Stimulated activated naive CD8-positive, alpha-beta T cell treated with anti-CD3 and anti-CD28 coated beads, Interleukin-15, Interleukin-2, amounts not matched to agents 100 ng/mL and 50 ng/mL, for 24 hours (primary cell): ENCODE data around the gene ACTA2.

ENCODE experiments used
- H3K27ac Mint-ChIP-seq: one replicate; pipeline ENCODE4 v1.8.0; 2021; ENCODE audit warnings: mild to moderate bottlenecking, mixed read lengths
- H3K27me3 Mint-ChIP-seq: one replicate; pipeline ENCODE4 v1.8.0; 2021; ENCODE audit warnings: mixed read lengths
- H3K36me3 Mint-ChIP-seq: one replicate; pipeline ENCODE4 v1.8.0; 2021; ENCODE audit warnings: low read depth, mixed read lengths
- H3K4me1 Mint-ChIP-seq: one replicate; pipeline ENCODE4 v1.8.0; 2021; ENCODE audit warnings: low read depth, mixed read lengths
- H3K4me3 Mint-ChIP-seq: one replicate; pipeline ENCODE4 v1.8.0; 2021; ENCODE audit warnings: mild to moderate bottlenecking, mixed read lengths
- H3K9me3 Mint-ChIP-seq: one replicate; pipeline ENCODE4 v1.8.0; 2021; ENCODE audit warnings: mixed read lengths

Gene ACTA2

DNA sequence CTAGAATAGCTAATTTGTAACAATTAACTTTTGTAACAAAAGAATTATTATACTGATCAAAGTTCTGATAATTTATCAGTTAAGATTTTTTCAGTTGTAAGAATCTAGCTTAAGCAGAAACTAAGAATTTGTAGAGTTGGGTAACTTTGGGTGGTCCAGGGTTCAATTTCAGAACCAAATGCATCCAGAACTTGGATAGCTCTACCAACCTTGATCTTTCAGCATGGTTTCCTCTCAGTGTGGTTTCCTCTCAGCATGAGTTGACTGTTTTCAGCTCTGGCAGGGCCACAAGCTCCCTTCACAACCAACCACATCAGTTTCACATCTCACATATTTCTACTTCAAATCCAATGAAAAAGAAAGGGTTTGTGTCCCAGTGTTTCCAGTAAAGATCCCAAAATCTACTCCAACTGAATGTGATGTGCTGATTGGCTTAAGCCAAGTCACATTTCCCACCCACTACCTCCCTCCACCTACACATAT is 34.7 kb upstream of the ACTA2 start:
- Mint-ChIP-seq H3K27me3 (no peaks in the 10 kb centered on the region), H3K27ac (no peak overlapping the region), H3K4me1 (peaks cover 51% of the 10 kb centered on the region), H3K4me3 (no peak overlapping the region), H3K9me3 (peaks cover 4% of the 10 kb centered on the region), H3K36me3 (peaks cover 6% of the 10 kb centered on the region)

DNA sequence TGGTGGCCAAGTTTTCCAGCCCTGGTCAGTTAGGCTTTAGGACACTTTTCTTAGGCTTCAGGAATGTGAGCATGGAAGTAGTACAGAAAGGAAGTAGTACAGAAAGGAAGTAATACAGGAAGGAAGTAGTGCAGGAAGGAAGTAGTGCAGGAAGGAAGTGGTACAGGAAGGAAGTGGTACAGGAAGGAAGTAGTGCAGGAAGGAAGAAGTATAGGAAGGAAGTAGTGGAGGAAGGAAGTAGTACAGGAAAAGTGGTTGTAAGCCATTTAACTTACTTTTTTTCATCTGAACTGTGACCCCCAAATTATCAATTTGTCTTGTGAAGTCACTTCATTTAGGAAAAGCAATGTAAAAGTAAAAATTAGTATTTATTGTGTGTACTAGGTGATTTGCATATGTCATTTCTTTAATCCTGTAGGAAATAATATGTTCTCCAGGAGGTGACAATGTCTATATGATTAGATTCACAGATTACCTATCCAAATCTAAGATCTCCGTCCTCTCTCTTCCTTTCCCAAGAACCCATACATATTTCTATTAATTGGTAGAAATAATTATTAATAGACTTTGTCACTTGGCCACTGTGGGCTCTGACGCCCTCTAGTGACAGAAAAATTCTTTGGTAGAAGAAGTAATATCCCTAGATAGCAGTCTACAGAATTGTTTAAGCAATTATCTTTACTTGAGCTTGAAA is 34.1 kb upstream of the ACTA2 start:
- H3K4me3 Mint-ChIP-seq, result no peak overlapping the region
- H3K27ac Mint-ChIP-seq, result no peak overlapping the region
- no peaks in the 10 kb centered on the region for H3K27me3 Mint-ChIP-seq
- H3K9me3 Mint-ChIP-seq, result peaks cover 4% of the 10 kb centered on the region
- H3K4me1 Mint-ChIP-seq, result peaks cover 45% of the 10 kb centered on the region
- peaks cover under 1% of the 10 kb centered on the region for H3K36me3 Mint-ChIP-seq

DNA sequence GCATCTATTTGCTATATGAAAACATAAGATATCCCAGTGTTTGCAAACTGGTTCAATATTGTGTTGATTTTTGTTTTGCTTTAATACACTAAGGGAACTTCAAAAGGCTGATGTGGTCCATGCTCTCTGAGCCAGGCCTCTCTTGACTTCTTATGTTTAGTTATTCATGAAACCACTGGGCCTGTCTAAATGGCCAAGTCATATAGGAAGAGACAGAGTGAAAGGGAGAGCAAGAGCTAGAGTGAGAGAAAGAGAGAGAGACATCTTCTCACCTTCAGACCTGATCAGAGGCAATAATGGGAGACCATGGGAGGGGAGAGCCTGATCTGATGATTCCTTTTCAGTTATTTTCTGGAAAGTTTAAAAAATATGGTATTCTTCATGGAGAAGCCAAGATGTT is 32.0 kb upstream of the ACTA2 start:
- peaks cover 34% of the 10 kb centered on the region for H3K4me1 Mint-ChIP-seq
- H3K27me3 Mint-ChIP-seq, result no peaks in the 10 kb centered on the region
- no peak overlapping the region for H3K4me3 Mint-ChIP-seq
- peaks cover 4% of the 10 kb centered on the region for H3K9me3 Mint-ChIP-seq
- no peak overlapping the region for H3K27ac Mint-ChIP-seq
- no peaks in the 10 kb centered on the region for H3K36me3 Mint-ChIP-seq

DNA sequence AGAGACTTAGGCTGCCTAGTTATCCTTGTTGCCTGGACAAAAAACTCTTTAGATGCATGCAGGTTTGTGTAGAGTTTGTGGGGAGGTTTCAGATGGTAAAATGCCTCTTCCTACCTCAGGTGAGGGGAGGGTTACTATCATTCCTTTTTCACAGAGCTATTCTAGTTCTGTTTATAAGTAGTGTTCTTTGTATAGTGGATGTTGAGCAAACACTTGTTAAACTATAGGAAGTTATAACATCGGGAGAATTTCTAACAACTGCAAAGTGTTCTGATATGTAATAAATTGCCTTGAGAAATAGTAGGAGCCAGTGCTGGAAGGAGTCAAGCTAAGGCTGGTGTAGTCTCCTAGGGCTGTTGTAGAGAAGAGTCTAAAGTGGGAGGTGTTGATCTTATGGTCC is 31.4 kb upstream of the ACTA2 start:
- Mint-ChIP-seq H3K9me3 (peaks cover 4% of the 10 kb centered on the region), H3K4me1 (peaks cover 28% of the 10 kb centered on the region), H3K27me3 (no peaks in the 10 kb centered on the region), H3K36me3 (no peaks in the 10 kb centered on the region), H3K4me3 (no peak overlapping the region), H3K27ac (no peak overlapping the region)

DNA sequence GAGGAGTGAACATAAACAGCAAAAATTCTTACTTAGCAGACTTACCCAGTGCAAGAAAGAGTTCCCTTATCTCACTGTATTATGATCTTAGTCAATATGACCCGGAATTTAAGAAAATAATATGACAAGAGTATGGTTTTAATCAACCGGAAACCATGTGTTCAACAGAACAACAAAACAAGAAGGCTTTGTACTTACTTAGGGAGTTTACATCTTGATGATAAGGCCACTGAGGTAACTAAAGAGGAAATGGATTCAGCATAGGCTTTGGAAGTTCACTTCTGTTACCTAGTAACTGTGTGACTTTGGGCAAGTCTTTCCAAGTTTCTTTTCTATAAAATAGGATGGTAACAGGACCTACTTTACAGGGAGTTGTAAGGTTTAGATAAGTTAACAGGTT is 30.6 kb upstream of the ACTA2 start:
- Mint-ChIP-seq H3K9me3 (peaks cover 4% of the 10 kb centered on the region), H3K4me1 (peaks cover 24% of the 10 kb centered on the region), H3K27ac (no peak overlapping the region), H3K27me3 (no peaks in the 10 kb centered on the region), H3K4me3 (no peak overlapping the region), H3K36me3 (no peaks in the 10 kb centered on the region)

DNA sequence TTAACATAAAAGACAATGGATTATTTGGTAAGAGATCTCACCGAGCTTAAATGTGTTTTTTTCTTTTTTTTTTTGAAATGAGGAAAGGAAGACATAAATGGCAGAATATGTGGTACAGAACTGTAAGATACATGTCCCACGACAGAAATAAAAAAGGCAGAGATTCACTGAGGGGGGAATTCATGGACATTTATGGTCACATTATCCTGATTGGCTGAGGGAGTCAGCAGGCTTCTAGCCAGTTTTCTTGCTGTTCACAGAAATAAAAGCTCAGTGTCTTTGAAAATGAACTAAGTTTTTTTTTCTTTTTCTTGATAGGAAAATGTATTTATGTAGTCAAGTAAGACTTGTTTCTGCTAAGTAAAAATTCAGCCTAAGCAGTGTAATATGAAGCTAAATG is 29.8 kb upstream of the ACTA2 start:
- H3K27me3 Mint-ChIP-seq, result no peaks in the 10 kb centered on the region
- no peak overlapping the region for H3K27ac Mint-ChIP-seq
- no peaks in the 10 kb centered on the region for H3K36me3 Mint-ChIP-seq
- H3K9me3 Mint-ChIP-seq, result peaks cover 4% of the 10 kb centered on the region
- no peak overlapping the region for H3K4me3 Mint-ChIP-seq
- peaks cover 15% of the 10 kb centered on the region for H3K4me1 Mint-ChIP-seq

DNA sequence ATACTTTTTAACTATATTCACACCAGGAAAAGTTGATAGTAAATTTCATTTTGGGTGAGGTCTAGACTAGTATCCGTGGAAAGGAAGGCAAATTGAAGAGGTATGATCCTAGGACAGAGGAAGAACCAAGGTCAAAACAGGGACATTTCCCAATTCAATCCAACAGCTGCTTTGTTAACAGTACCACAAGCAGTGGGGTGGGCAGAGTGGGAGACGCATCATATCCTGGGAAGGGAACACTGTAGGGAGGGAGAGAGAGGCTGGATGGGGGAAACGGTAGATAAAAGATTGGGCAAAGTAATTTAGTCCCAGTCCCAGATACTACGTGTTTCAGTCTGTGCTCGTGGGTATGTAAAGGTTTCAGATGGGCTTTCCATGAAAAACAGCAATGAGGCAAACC is 28.9 kb upstream of the ACTA2 start:
- Mint-ChIP-seq H3K36me3 (no peaks in the 10 kb centered on the region), H3K4me1 (peaks cover 13% of the 10 kb centered on the region), H3K27me3 (no peaks in the 10 kb centered on the region), H3K9me3 (peaks cover 2% of the 10 kb centered on the region), H3K4me3 (no peak overlapping the region), H3K27ac (no peak overlapping the region)

DNA sequence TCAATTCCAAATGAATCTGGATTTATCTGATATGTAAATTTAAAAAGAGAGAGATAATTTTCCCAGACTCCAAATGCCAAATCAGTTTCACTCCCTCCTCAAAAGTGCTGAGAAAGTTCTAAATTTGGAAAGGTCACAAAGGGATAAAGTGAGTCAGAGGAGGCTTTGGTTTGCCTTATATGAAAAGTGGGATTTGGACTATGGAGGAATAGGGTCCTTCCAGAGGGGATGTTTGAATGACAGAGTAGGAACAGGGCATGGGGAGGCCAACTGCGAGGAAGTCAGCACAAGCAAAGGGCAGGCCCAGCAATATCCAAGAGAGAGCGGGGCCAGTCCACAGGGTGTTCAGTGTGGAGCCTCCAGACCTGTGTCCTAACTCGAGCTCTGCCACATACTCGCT is 28.2 kb upstream of the ACTA2 start:
- Mint-ChIP-seq H3K27me3 (no peaks in the 10 kb centered on the region), H3K4me3 (no peak overlapping the region), H3K4me1 (peaks cover 14% of the 10 kb centered on the region), H3K36me3 (no peaks in the 10 kb centered on the region), H3K9me3 (no peaks in the 10 kb centered on the region), H3K27ac (no peak overlapping the region)

DNA sequence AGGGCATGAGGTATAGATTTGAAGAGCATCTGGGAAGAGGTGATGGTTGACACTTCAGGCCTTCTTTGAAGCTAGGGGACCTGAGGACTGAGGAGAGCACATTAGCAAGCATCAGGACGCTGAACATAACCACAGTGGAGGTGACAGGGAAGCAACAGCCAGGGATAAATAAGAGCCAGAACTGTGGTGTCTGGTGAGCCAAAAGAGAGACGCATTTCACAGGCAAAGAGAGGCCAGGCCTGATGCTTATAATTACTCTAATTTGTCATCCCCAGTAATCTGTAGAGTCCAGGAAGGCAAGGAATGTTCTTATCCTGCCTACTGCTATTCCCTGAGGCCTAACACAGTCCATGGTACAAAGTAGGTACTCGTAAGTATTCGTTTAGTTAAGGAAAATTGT is 27.7 kb upstream of the ACTA2 start:
- peaks cover 20% of the 10 kb centered on the region for H3K4me1 Mint-ChIP-seq
- H3K27ac Mint-ChIP-seq, result no peak overlapping the region
- no peaks in the 10 kb centered on the region for H3K9me3 Mint-ChIP-seq
- no peaks in the 10 kb centered on the region for H3K36me3 Mint-ChIP-seq
- H3K27me3 Mint-ChIP-seq, result no peaks in the 10 kb centered on the region
- H3K4me3 Mint-ChIP-seq, result no peak overlapping the region

DNA sequence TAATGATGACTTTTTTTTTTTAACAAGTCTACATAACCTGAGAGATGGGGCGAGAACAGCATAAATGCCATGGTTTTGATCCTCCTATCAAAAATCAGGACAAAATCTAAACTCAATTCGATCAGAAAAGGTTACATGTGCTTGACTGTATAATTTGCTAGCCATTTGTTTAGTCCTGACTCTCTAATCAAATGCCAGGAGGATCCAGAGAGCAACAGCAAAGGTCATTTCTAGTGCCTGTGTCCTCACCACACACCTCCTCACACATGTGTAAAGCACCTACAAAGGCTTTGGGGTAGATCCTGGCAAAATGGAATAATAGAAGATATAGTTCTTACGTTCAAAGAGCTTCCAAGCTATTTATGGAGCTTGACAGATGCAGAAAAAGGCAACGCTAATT is 27.0 kb upstream of the ACTA2 start:
- H3K36me3 Mint-ChIP-seq, result no peaks in the 10 kb centered on the region
- no peak overlapping the region for H3K27ac Mint-ChIP-seq
- no peaks in the 10 kb centered on the region for H3K9me3 Mint-ChIP-seq
- no peak overlapping the region for H3K4me3 Mint-ChIP-seq
- H3K27me3 Mint-ChIP-seq, result no peaks in the 10 kb centered on the region
- H3K4me1 Mint-ChIP-seq, result peaks cover 24% of the 10 kb centered on the region

DNA sequence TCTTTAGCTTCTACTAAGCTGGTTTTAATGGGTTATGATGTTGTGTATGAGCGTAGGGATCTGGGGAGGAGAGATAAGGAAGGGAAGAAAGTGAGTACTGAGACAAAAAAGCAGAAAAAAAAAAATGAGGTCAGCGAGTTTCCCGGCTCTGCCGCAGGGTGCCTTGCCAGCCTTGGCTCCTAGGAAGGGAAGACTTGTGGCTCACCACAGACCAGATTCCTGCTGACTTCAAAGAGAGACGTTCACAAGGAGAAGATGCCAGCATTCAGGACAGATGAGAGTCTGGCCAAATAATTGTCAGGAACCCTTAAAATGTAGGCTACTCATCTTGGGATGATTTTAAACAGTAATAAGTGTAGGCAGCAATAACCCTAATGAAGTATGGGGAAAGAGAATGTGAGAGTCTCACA is 26.6 kb upstream of the ACTA2 start:
- Mint-ChIP-seq H3K4me1 (peaks cover 25% of the 10 kb centered on the region), H3K27me3 (no peaks in the 10 kb centered on the region), H3K9me3 (no peaks in the 10 kb centered on the region), H3K27ac (no peak overlapping the region), H3K36me3 (no peaks in the 10 kb centered on the region), H3K4me3 (no peak overlapping the region)

DNA sequence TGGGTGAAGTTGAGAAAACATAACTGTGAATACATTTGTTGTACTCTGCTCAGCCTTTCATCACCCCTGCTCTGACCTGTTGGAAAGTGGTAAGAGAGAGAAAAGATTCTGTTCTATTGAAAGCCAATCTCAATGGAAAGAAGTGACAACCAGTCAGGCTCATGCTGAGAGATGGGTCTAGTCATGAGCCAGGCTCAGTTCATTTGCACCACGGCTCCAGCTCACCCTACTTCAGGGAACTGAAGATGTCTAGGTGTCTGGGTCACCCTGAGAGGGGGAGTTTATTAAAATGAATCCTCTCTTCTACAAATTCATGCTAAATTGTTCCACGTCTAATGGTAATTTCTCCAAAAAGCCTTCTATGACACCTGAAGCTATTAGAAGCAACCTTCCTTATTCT is 25.9 kb upstream of the ACTA2 start:
- Mint-ChIP-seq H3K27me3 (no peaks in the 10 kb centered on the region), H3K36me3 (no peaks in the 10 kb centered on the region), H3K27ac (no peak overlapping the region), H3K4me3 (no peak overlapping the region), H3K9me3 (no peaks in the 10 kb centered on the region), H3K4me1 (peaks cover 20% of the 10 kb centered on the region)

DNA sequence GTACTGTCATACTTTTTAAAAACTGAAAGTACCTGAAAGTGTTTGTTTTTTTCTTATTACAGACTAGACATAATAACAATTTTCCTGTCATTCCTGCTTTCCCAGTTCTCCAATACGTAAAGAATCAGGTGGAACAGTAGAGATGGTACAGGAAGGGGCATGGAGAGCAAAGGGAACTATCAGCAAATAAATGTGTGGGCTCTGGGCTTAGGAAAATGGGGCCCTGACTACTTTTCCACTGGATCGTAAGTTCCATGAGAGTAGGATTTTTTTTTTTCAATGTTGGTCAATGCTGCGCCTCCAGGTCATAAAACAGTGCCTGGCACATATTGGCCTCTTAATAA is 22.8 kb upstream of the ACTA2 start:
- Mint-ChIP-seq H3K36me3 (no peaks in the 10 kb centered on the region), H3K4me3 (peak overlapping the region; percentile 97), H3K27me3 (no peaks in the 10 kb centered on the region), H3K27ac (peak overlapping the region; percentile 98), H3K9me3 (no peaks in the 10 kb centered on the region), H3K4me1 (peaks cover 16% of the 10 kb centered on the region)

DNA sequence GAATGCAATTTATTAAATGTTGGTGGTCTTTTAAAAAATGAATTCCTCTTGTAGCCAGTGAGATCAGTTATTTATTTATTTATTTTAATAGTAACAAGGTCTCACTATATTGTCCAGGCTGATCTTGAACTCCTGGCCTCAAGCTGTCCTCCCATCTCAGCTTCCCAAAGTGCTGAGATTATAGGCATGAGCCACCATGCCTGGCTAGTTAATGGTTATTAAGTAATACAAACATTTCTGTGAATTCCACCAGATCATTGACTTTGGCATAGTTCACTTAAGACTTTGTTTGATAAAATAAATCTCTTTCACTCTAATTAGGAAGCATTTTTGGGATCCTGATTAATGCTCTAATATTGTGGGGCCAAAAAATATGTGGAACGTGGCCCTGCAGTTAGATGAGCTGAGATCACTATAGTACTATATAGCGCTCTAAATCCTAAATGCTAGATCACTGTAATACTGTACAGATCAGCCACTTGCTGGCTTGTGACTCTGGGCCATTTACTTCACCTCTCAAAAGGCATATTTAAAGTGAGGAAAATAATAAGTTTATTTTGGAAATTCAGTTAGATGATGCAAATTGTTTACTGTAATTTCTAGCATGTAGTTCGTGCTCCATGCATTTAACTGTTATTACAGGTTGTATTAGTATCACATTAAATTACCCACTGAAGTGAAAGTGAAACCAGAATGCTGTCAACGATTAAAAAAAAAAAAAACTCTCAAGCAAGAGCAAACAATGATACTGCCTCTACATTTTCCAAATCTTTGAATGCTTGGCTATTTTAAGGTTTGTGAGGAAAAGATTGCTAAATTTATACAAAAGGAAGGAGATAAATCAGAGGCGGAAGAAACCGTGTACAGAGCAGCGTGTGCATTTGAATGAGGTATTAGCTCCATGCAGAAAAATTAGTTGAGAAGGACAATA is 22.1 kb upstream of the ACTA2 start:
- Mint-ChIP-seq H3K4me3 (peak overlapping the region; percentile 97), H3K27me3 (no peaks in the 10 kb centered on the region), H3K36me3 (no peaks in the 10 kb centered on the region), H3K4me1 (peaks cover 16% of the 10 kb centered on the region), H3K27ac (peak overlapping the region; percentile 98), H3K9me3 (no peaks in the 10 kb centered on the region)

DNA sequence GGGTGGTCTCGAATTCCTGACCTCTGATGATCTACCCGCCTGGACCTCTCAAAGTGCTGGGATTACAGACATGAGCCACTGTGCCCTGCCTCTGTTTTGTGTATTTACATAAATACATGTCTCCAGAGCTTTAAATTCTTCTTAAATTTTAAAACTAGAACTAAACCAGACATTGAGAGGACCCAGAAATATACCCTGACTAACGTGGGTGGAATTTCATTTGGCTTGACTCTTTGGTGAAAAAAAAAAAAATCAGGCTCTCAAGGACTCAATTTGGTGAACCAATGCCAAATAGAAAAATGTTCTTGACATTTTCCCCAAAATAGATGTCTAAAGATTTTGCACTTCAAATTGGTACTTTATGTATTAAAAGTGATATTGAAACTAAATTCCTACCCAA is 21.4 kb upstream of the ACTA2 start:
- Mint-ChIP-seq H3K27me3 (no peaks in the 10 kb centered on the region), H3K4me3 (no peak overlapping the region), H3K27ac (no peak overlapping the region), H3K36me3 (no peaks in the 10 kb centered on the region), H3K9me3 (no peaks in the 10 kb centered on the region), H3K4me1 (peaks cover 16% of the 10 kb centered on the region)
